HFFc6 (cell line): ENCODE results near the gene CUX1. TPM values are rescaled to one million over a fixed set of nuclear protein-coding genes. Genes with fewer than 3 reads are reported as not detected.

Experiments
- DNase-seq: peaks from one replicate; pipeline ENCODE4 v3.0.0-alpha.2; 2018
- H3K27ac Mint-ChIP-seq: 2 replicates; pipeline ENCODE4 v1.8.0; 2020; ENCODE audit warnings: mild to moderate bottlenecking, mixed read lengths
- H3K27me3 Mint-ChIP-seq: 2 replicates; pipeline ENCODE4 v1.8.0; 2021; ENCODE audit warnings: mild to moderate bottlenecking, moderate library complexity, mixed read lengths; ENCODE audit not compliant: insufficient read depth
- H3K36me3 Mint-ChIP-seq: 2 replicates; pipeline ENCODE4 v1.8.0; 2021; ENCODE audit warnings: low read depth, mixed read lengths
- H3K4me1 Mint-ChIP-seq: 2 replicates; pipeline ENCODE4 v1.8.0; 2020; ENCODE audit warnings: low read depth, mixed read lengths
- H3K4me3 Mint-ChIP-seq: 2 replicates; pipeline ENCODE4 v1.8.0; 2020; ENCODE audit warnings: mild to moderate bottlenecking, moderate library complexity, mixed read lengths
- H3K9me3 Mint-ChIP-seq: 2 replicates; pipeline ENCODE4 v1.8.0; 2020; ENCODE audit warnings: mild to moderate bottlenecking, mixed read lengths
- CTCF ChIP-seq: fragments of 200-600 bp; sonication (generic); IDR thresholded peaks from 2 replicates; pipeline ENCODE4 v1.5.0; 2021; ENCODE audit warnings: antibody characterized with exemption, mild to moderate bottlenecking
- total RNA-seq, 6 experiments: library from RNA; stranded (reverse); fragmentation: NEBNext Ultra II Directional; extraction: Animal tissue kit (Norgen Biotek cat#: 25700); gene quantifications; 2 replicates in 1 of 6; 3 replicates in 5 of 6; pipeline ENCODE4 v1.2.3, GENCODE V29; 2021

The CUX1 gene
- total RNA-seq, 6 experiments from 2014 or later = 46.9 to 64.2 (median 51.6) TPM

- no peak for TF ChIP-seq CTCF
- H3K4me3 Mint-ChIP-seq = no peak overlapping the region
- H3K4me1 Mint-ChIP-seq = no peaks in the 10 kb centered on the region
- DNase-seq = no peak
- no peaks in the 10 kb centered on the region; the same call in 1 of the 2 replicates for H3K27me3 Mint-ChIP-seq
- no peaks in the 10 kb centered on the region for H3K36me3 Mint-ChIP-seq
- H3K9me3 Mint-ChIP-seq = no peaks in the 10 kb centered on the region
- H3K27ac Mint-ChIP-seq = no peak overlapping the region
Measured at GRCh38 chr7:102282465-102283362, 465.3 kb downstream of the CUX1 start.

GRCh38 chr7:102283477-102284189, 466.2 kb downstream of the CUX1 start:
- H3K4me1 Mint-ChIP-seq = peaks cover 4% of the 10 kb centered on the region; the same call in 1 of the 2 replicates
- H3K36me3 Mint-ChIP-seq = no peaks in the 10 kb centered on the region
- H3K9me3 Mint-ChIP-seq = no peaks in the 10 kb centered on the region
- H3K27me3 Mint-ChIP-seq = no peaks in the 10 kb centered on the region; the same call in 1 of the 2 replicates
- no peak for TF ChIP-seq CTCF
- no peak for DNase-seq
- H3K27ac Mint-ChIP-seq = no peak overlapping the region
- no peak overlapping the region for H3K4me3 Mint-ChIP-seq

- Mint-ChIP-seq H3K36me3 (no peaks in the 10 kb centered on the region), H3K4me1 (peaks cover 4% of the 10 kb centered on the region; the same call in 1 of the 2 replicates), H3K4me3 (no peak overlapping the region), H3K27me3 (no peaks in the 10 kb centered on the region; the same call in 1 of the 2 replicates), H3K9me3 (no peaks in the 10 kb centered on the region), H3K27ac (no peak overlapping the region)
- DNase-seq = no peak
- TF ChIP-seq CTCF = no peak
Measured at GRCh38 chr7:102284399-102284798, 467.0 kb downstream of the CUX1 start.

GRCh38 chr7:102284891-102285539, 467.6 kb downstream of the CUX1 start:
- Mint-ChIP-seq H3K4me1 (peaks cover 4% of the 10 kb centered on the region; the same call in 1 of the 2 replicates), H3K9me3 (no peaks in the 10 kb centered on the region), H3K27ac (no peak overlapping the region), H3K4me3 (no peak overlapping the region), H3K27me3 (no peaks in the 10 kb centered on the region; the same call in 1 of the 2 replicates), H3K36me3 (no peaks in the 10 kb centered on the region)
- no peak for TF ChIP-seq CTCF
- no peak for DNase-seq

- no peak for DNase-seq
- no peaks in the 10 kb centered on the region for H3K36me3 Mint-ChIP-seq
- peaks cover 4% of the 10 kb centered on the region; the same call in 1 of the 2 replicates for H3K4me1 Mint-ChIP-seq
- TF ChIP-seq CTCF = no peak
- peaks cover 5% of the 10 kb centered on the region for H3K27me3 Mint-ChIP-seq
- H3K4me3 Mint-ChIP-seq = no peak overlapping the region
- H3K9me3 Mint-ChIP-seq = no peaks in the 10 kb centered on the region
- no peak overlapping the region for H3K27ac Mint-ChIP-seq
Measured at GRCh38 chr7:102285540-102286236, 468.3 kb downstream of the CUX1 start.
